ENCODE data around the gene CNOT11.
A peak's percentile ranks its signal among the peaks of the same experiment; 100 is the strongest.
"Not testable (repeated sequence)": the region's sequence is repeated elsewhere in the genome, so short reads cannot be mapped to it uniquely, and the experiment has no call there.

CNOT11 gene

DNA sequence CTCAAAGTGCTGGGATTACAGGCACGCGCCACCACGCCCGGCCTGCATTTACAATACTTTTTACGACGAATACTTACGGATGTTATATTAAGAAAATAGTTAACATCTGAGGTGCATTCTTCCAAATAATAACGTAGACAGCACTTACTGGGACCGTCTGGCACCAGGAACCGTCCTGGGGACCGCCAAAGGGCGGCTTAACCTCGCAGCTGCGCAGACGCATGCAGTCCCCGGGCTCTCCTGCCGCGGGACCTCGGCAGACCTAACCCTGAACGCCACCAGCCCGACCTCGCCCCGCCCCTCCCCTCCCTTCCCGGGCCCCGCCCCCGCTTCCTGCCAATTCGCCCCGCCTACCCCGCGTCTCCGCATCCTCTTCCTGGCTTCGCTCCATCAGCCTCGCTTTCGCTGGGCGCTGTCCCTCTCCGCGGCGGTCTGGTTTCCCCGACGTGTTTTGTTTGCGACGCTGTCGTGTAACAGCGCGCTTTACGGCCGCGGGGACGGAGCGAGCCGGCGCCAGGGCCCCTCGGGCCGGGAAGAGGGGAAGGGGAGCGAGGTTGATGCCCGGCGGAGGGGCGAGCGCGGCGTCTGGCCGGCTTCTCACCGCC, at the start of gene CNOT11:
CNOT11 (plus strand) TSS at position 479 of the 605 bp plus-strand sequence; CDS start at position 558, 79 bp downstream.
- DNase-seq = peak; percentile 99

- DNase-seq = no peak
Observed at GRCh38 chr2:101204400-101205115, 48.1 kb upstream of the CNOT11 start.

GRCh38 chr2:101205521-101206479, 46.9 kb upstream of the CNOT11 start:
- peak; percentile 64 for DNase-seq

GRCh38 chr2:101208830-101209229, 43.9 kb upstream of the CNOT11 start:
- DNase-seq = no peak

DNA sequence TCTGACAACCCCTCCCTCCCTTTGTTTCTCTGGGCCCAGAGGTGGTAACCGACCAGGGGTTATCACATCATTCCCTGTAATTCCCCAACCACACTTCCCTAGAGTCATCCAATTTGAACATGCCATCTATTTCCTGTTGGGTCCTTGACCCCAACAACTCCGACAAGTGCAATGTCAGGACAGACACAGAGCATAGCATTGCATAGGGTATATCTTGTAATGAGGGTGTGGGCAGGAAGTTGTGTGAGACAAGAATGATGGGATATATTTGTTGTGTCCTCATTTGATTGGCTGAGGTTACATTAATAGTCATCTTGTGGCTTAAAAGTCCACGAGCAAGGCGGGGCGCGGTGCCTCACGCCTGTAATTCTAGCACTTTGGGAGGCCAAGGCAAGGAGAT, 33.4 kb upstream of the CNOT11 start:
- no peak for DNase-seq

DNA sequence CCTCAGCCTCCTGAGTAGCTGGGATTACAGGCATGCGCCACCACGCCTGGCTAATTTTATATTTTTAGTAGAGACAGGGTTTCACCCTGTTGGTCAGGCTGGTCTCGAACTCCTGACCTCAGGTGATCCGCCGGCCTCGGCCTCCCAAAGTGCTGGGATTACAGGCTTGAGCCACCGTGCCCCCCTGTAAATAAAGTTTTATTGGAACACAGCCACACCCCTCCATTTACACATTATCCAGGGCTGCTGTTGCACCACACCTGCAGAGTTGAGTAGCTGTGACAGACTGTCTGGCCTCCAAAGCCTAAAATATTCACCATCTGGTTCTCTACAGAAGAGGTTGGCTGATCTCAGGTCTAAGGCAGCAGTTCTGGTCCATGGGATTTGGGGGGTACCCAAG, 32.6 kb upstream of the CNOT11 start:
- not testable (repeated sequence) for DNase-seq

DNA sequence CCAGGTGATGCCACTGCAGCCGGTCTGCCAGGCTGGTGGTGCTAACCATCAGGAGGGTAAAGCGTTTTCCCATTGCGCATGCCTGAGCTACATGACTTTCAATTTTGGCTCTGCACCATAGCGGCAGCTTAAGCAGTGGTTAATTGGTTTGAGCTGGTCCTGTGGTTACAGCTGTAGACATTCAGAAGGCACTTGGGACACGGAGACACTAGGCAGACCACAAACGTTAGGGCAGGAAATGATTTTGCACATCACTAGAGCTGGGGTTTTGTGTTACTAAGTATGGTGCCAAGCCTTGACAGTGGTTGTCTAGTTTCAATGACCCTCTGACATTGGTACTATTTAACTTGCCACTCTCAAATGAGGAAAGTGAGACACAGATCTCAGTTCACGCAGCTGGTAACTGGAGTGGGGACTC, 28.9 kb upstream of the CNOT11 start:
- peak; percentile 52 for DNase-seq

- DNase-seq = no peak
Observed at GRCh38 chr2:101230541-101231001, 22.1 kb upstream of the CNOT11 start.

- DNase-seq = no peak
Observed at GRCh38 chr2:101231240-101231639, 21.4 kb upstream of the CNOT11 start.

DNA sequence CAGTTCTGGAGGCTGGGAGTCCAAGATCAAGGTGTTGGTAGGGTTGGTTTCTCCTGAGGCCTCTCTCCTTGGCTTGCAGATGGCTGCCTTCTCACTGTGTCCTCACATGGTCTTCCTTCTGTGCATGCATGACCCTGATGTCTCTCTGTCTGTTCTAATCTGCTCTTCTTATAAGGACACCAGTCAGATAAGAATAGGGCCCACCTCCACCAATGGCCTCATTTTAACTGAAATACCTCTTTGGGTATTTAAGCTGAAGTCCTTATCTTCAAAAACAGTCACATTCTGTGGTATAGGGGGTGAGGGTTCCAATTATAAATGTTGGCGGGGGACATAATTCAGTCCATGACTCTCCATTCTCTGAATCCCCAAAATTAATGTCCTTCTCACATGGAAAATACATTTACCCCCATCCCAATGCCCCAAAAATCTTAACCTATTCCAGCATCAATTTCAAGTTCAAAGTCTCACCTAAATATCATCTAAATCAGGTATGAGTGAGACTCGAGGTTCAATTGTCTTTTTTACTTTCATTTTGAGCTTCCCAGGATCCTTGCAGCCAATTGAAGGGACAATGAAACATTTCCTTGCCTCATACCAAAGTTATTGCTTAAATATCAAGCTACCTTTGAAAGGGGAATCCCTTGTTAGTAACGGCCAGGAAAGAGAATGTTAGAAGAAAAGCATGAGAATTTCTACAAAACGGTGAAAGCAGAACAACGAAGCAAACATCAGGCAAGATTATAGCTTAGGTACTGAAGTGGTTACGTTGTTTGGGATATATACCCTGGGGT, 20.6 kb upstream of the CNOT11 start:
- DNase-seq = no peak

DNA sequence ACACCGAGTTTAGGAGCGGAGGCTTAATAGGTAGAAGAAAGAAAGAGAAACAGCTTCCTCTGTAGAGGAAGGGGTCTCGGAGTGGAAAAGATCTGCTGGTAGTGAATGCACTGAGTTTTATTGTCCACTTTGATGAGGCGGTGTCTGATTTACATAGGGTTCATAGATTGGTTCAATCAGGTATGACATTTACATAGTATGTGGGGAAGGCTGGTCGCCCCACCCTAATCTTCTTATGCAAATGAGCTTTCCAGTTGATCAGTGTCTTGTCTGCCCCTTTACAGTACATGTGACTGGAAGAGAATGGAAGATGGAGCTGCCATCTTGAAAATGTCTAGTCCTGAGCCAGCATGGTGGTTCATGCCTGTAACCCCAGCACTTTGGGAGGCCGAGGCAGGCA, 19.9 kb upstream of the CNOT11 start:
- no peak for DNase-seq

- no peak for DNase-seq
Observed at GRCh38 chr2:101234169-101234938, 18.3 kb upstream of the CNOT11 start.

GRCh38 chr2:101235956-101236355, 16.7 kb upstream of the CNOT11 start:
- not testable (repeated sequence) for DNase-seq

DNA sequence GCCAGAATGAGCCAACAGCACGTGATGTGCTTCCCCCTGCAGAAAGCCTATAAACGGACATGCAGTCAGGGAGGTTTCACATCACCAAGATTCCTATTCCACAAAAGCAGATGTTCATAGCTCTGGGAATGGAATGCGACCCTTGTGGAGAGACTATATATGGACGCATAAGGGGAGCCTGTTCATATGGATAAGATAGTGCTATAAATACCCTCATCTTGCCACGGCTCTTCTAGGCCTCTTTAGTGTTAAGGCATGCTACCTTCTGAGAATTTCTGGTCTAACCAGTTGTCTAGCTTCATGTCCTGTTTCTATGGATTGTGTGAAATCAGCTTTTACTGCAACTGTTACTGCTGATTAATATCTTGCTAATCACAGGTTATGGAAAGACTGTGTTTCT, 14.7 kb upstream of the CNOT11 start:
- not testable (repeated sequence) for DNase-seq

DNA sequence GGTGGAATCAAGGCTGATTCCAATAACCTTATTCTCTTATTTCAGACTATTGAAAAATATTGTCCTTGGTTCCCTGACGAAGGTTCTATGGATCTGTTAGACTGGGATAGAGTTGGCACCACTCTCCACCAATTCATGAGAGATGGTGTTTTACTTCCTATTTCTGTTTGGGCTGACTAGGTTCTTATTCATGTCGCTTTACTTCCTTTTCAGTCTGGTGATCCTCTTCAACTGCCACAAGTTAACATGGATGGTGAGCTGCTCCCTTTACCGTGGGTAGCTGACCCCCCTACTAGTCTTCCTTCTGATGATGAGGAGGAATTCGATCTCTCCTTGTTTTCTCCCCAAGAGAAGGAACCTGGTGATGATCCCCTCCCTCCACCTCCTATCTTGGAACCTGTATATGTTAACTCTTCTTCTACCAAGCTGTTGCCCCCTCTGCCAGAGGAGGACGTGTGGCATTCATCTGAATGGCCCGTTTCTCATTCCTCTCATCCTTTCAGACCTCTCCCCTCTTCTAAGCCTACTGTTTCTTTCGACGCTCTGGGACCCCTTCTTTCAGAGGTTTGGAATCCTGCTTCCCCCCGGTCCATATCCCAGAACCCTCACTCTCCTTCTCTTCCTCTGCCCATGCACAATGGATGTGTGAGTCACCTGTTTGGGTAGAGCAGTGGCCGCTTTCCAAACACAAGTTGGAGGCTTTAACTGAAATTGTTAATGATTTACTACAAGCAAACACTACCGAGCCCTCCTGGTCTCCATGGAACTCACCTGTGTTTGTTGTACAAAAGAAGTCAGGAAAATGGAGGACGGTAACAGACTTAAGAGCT, 13.5 kb upstream of the CNOT11 start:
- no peak for DNase-seq

DNA sequence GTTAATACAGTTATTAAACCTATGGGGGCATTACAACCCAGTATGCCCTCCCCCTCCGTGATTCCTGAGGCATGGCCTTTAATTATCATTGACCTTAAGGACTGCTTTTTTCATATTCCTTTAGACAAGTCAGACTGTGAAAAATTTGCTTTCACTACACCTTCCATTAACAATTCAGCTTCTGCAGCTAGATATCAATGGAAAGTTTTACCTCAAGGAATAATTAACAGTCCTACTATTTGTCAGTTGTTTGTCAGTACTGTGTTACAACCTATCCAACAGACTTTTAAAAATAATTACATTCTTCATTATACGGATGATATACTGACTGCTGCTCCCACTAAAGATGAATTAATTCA, 12.9 kb upstream of the CNOT11 start:
- not testable (repeated sequence) for DNase-seq

DNA sequence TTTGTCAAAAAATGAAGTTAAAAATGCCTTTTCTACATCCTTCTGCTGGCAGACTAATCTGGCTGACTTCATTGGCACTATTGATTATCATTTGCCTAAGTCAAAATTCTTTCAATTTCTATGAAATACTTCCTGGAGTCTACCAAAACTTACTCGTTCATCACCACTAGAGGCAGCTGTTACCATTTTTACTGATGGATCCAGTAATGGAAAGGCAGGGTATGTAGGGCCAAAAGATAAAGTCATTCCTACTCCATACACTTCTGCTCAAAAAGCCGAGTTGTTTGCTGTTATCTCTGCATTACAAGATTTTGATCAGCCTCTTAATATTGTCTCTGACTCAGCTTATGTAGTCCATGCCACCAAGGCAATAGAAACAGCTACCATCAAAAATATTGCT, 12.0 kb upstream of the CNOT11 start:
- DNase-seq = not testable (repeated sequence)

DNA sequence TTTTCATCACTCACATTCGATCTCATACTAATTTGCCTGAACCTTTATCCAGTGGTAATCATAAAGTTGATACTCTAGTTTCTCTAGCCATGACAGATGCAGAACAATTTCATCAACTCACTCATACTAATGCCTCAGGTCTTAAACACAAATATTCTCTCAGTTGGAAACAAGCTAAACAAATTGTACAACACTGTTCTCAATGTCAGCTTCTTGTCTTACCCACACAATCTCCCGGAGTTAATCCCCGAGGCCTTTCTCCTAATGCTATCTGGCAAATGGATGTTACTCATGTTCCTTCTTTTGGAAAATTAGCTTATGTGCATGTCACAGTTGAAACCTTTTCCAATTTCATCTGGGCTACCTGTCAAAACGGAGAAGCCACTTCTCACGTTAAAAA, 11.5 kb upstream of the CNOT11 start:
- DNase-seq = no peak

DNA sequence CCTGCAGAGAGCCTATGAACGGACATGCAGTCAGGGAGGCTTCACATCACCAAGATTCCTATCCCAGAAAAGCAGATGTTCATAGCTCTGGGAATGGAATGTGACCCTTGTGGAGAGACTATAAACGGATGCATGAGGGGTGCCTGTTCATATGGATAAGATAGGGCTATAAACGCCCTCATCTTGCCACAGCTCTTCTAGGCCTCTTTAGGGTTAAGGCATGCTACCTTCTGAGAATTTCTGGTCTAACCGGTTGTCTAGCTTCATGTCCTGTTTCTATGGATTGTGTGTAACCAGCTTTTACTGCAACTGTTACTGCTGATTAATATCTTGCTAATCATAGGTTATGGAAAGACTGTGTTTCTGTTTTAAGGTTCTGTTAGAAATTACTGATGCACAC, 8.3 kb upstream of the CNOT11 start:
- not testable (repeated sequence) for DNase-seq

- DNase-seq = not testable (repeated sequence)
Observed at GRCh38 chr2:101244899-101245298, 7.8 kb upstream of the CNOT11 start.

- not testable (repeated sequence) for DNase-seq
Observed at GRCh38 chr2:101245468-101245867, 7.2 kb upstream of the CNOT11 start.

Data from CD4-positive, alpha-beta T cell treated with Interleukin-6 for 4 hours (primary cell).